Mesothelial cell of epicardium (in vitro differentiated cells): ENCODE measurements around the gene CDIP1. TPM values are rescaled to one million over a fixed set of nuclear protein-coding genes. Genes with fewer than 3 reads are reported as not detected.

Experiments used
- DNase-seq, 2 experiments: peaks; one replicate each; pipeline ENCODE4 v3.0.0; 2021; ENCODE audit warnings: low spot score in 2 of 2; ENCODE audit not compliant: unreplicated experiment in 2 of 2
- H3K27ac Mint-ChIP-seq: 2 replicates; pipeline ENCODE4 v1.8.0; 2021; ENCODE audit warnings: mixed read lengths
- H3K27me3 Mint-ChIP-seq: 2 replicates; pipeline ENCODE4 v1.8.0; 2021; ENCODE audit warnings: low read depth, mixed read lengths
- H3K36me3 Mint-ChIP-seq: 2 replicates; pipeline ENCODE4 v1.8.0; 2021; ENCODE audit warnings: mixed read lengths
- H3K4me1 Mint-ChIP-seq: 2 replicates; pipeline ENCODE4 v1.8.0; 2021; ENCODE audit warnings: mixed read lengths
- H3K4me3 Mint-ChIP-seq: 2 replicates; pipeline ENCODE4 v1.8.0; 2021; ENCODE audit warnings: mild to moderate bottlenecking, moderate library complexity, mixed read lengths
- H3K9me3 Mint-ChIP-seq: 2 replicates; pipeline ENCODE4 v1.8.0; 2021; ENCODE audit warnings: mixed read lengths
- CTCF ChIP-seq: fragments of 200-600 bp; sonication (generic); IDR thresholded peaks from one replicate; pipeline ENCODE4 v1.5.0; 2021; ENCODE audit warnings: antibody characterized with exemption; ENCODE audit not compliant: unreplicated experiment
- total RNA-seq: library from RNA; stranded (reverse); gene quantifications from 3 replicates; pipeline ENCODE4 v1.2.1, GENCODE V29; 2021

CDIP1 gene
- total RNA-seq, 1 donor from 2014 or later: 24.2 TPM

GRCh38 chr16:4537376-4538343, 913 bp downstream of the CDIP1 start:
- no peak for TF ChIP-seq CTCF
- H3K27ac Mint-ChIP-seq: peak overlapping the region; percentile 49

DNA sequence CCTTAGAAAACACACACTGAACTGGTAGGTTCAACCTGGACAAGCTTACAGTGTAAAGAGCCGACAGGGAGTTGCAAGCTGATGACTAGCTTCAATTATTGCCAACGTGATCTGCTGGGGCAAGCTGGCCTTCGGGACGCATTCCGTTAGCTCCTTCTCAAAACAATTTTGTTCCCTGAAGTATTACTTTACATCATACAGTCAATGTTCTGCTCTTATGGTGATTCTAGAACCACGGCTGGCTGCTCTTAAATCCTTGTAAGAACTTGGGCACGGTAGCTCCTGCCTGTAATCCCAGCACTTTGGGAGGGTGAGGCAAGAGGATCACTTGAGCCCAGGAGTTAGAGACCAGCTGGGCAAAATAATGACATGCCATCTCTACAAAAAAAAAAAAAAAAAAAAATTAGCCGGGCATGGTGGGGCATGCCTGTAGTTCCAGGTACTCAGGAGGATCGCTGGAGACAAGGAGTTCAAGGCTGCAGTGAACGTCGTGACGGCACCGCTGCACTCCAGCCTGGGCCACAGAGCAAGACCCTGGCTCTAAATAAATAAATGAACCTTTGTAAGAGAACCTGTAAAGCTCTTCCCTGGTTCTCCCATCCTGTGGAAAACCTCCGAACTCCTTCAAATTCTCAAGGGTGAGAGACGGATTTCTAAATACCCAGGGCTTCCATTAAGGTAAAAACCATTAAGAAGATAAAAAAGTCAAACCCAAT, 2.0 kb downstream of the CDIP1 start:
- H3K4me3 Mint-ChIP-seq: peak overlapping the region; percentile 61
- H3K27ac Mint-ChIP-seq: no peak overlapping the region
- H3K9me3 Mint-ChIP-seq: peaks cover 10% of the 10 kb centered on the region
- peaks cover 11% of the 10 kb centered on the region for H3K4me1 Mint-ChIP-seq
- peaks cover 22% of the 10 kb centered on the region for H3K36me3 Mint-ChIP-seq
- no peak for TF ChIP-seq CTCF
- DNase-seq: no peak
- peaks cover 19% of the 10 kb centered on the region for H3K27me3 Mint-ChIP-seq

More at GRCh38 chr16:4537376-4538343, 913 bp downstream of the CDIP1 start:
- peaks cover 14% of the 10 kb centered on the region for H3K36me3 Mint-ChIP-seq
- H3K27me3 Mint-ChIP-seq: peaks cover 19% of the 10 kb centered on the region
- H3K4me3 Mint-ChIP-seq: peak overlapping the region; percentile 61
- peak in 1 of 2 experiments; percentile 42 for DNase-seq
- H3K4me1 Mint-ChIP-seq: peaks cover 11% of the 10 kb centered on the region
- H3K9me3 Mint-ChIP-seq: peaks cover 10% of the 10 kb centered on the region

DNA sequence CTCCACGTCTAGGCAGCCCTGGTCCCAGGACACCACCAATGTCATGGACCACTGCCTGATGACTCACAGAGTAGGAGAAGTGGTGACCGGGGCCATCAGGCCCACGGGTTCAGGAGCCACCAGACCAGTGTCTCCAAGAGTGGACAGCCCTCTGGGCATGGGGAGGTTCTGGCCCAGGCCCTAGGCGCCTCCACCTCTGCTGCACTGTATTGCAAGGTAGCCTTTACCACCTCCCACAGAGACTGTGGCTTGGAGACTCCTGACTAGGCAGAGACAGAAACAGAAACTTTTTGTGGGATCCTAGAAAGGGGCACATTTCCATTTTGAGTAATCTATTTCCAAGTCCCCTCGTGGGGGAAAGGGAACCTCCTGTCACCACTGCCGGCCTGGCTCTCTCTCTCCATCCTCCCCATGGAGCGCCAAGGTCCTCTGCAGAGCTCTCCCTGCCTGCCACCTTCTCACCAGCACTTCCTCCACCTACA, 2.9 kb downstream of the CDIP1 start:
- Mint-ChIP-seq H3K9me3 (peaks cover 10% of the 10 kb centered on the region), H3K27me3 (peaks cover 19% of the 10 kb centered on the region), H3K36me3 (peaks cover 22% of the 10 kb centered on the region), H3K4me3 (no peak overlapping the region), H3K27ac (no peak overlapping the region), H3K4me1 (peaks cover 11% of the 10 kb centered on the region)
- no peak for TF ChIP-seq CTCF
- DNase-seq: no peak

- no peak for DNase-seq
- no peak overlapping the region for H3K27ac Mint-ChIP-seq
- H3K27me3 Mint-ChIP-seq: peaks cover 14% of the 10 kb centered on the region
- H3K4me1 Mint-ChIP-seq: peaks cover 18% of the 10 kb centered on the region
- peaks cover 3% of the 10 kb centered on the region for H3K9me3 Mint-ChIP-seq
- H3K4me3 Mint-ChIP-seq: no peak overlapping the region
- no peak for TF ChIP-seq CTCF
- H3K36me3 Mint-ChIP-seq: peaks cover 15% of the 10 kb centered on the region
Observed at GRCh38 chr16:4534151-4534790, 4.3 kb downstream of the CDIP1 start.

- no peak for DNase-seq
- Mint-ChIP-seq H3K36me3 (peaks cover 15% of the 10 kb centered on the region), H3K27me3 (peaks cover 10% of the 10 kb centered on the region), H3K4me3 (no peak overlapping the region), H3K9me3 (no peaks in the 10 kb centered on the region), H3K27ac (no peak overlapping the region), H3K4me1 (peaks cover 22% of the 10 kb centered on the region)
- TF ChIP-seq CTCF: no peak
Observed at GRCh38 chr16:4533490-4533889, 5.1 kb downstream of the CDIP1 start.
